Measurements from ENCODE around the gene URI1. TPM values are rescaled to one million over a fixed set of nuclear protein-coding genes. Genes with fewer than 3 reads are reported as not detected.

URI1 gene
- total and polyA plus RNA-seq, 4 donors, result 21.5 to 60.8 (median 32.5) TPM

GRCh38 chr19:29922972-29923371 is 19.1 kb upstream of the URI1 start:
- TF ChIP-seq, protein P1, sequence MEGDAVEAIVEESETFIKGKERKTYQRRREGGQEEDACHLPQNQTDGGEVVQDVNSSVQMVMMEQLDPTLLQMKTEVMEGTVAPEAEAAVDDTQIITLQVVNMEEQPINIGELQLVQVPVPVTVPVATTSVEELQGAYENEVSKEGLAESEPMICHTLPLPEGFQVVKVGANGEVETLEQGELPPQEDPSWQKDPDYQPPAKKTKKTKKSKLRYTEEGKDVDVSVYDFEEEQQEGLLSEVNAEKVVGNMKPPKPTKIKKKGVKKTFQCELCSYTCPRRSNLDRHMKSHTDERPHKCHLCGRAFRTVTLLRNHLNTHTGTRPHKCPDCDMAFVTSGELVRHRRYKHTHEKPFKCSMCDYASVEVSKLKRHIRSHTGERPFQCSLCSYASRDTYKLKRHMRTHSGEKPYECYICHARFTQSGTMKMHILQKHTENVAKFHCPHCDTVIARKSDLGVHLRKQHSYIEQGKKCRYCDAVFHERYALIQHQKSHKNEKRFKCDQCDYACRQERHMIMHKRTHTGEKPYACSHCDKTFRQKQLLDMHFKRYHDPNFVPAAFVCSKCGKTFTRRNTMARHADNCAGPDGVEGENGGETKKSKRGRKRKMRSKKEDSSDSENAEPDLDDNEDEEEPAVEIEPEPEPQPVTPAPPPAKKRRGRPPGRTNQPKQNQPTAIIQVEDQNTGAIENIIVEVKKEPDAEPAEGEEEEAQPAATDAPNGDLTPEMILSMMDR (IDR thresholded peaks at IDR 0.05; ENCODE audit: control extremely low read depth, extremely low read depth), result no peak
- Histone ChIP-seq H3K27ac (ENCODE audit: low read depth in 1 of 2, low read length in 1 of 2) (no peak overlapping the region), H3K4me3 (no peak overlapping the region), H3K9me3 (ENCODE audit: control insufficient read depth in 4 of 4, insufficient read depth in 3 of 4, low read length in 3 of 4) (peaks cover 0 to 5% (median 0%) of the 10 kb centered on the region in 4 donors), H3K36me3 (ENCODE audit: control insufficient read depth in 4 of 4, insufficient read depth in 4 of 4, low read length in 4 of 4) (no peaks in the 10 kb centered on the region), H3K4me1 (ENCODE audit: control insufficient read depth in 5 of 5, insufficient read depth in 5 of 5, low read length in 5 of 5) (no peaks in the 10 kb centered on the region), H3K9ac (ENCODE audit: insufficient read depth in 1 of 2, low read length in 2 of 2) (no peak overlapping the region), H3K27me3 (ENCODE audit: control insufficient read depth in 3 of 3, insufficient read depth in 3 of 3, low read length in 2 of 3) (peaks cover 0 to 4% (median 0%) of the 10 kb centered on the region in 3 donors)
- DNase-seq (no peak), ATAC-seq (ENCODE audit: insufficient read depth, low FRiP score) (no peak)
- 84 to 95% methylated on average over 4 of the region's 4 CpGs for WGBS, 2 donors

DNA sequence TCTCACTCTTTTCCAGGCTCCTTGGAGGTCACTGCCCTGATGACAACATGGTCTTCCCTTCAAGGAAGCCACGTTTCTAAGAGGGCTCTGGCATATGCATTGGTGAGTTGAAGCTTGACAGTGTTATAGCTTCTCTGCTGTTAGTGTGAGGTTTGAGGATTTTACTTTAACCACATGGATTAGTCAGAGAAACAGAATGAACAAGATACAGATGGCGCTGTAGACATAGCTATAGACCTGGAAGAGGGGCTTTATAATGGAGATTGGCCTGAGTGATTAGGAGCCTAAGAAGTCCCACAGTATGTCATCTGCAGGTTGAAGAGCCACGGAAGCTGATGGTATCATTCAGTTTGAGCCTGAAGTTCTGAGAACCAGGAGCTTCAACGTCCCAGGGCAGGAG is 18.4 kb upstream of the URI1 start:
- H3K9ac ChIP-seq (ENCODE audit: insufficient read depth in 1 of 2, low read length in 2 of 2), result no peak overlapping the region
- peaks cover 0 to 5% (median 0%) of the 10 kb centered on the region in 4 donors for H3K9me3 ChIP-seq (ENCODE audit: control insufficient read depth in 4 of 4, insufficient read depth in 3 of 4, low read length in 3 of 4)
- peaks cover 0 to 4% (median 0%) of the 10 kb centered on the region in 5 donors for H3K4me1 ChIP-seq (ENCODE audit: control insufficient read depth in 5 of 5, insufficient read depth in 5 of 5, low read length in 5 of 5)
- peaks cover 0 to 4% (median 0%) of the 10 kb centered on the region in 3 donors for H3K27me3 ChIP-seq (ENCODE audit: control insufficient read depth in 3 of 3, insufficient read depth in 3 of 3, low read length in 2 of 3)
- H3K36me3 ChIP-seq (ENCODE audit: control insufficient read depth in 4 of 4, insufficient read depth in 4 of 4, low read length in 4 of 4), result no peaks in the 10 kb centered on the region
- WGBS, 2 donors, result 76 to 83% methylated on average over 4 of the region's 4 CpGs
- ATAC-seq (ENCODE audit: insufficient read depth, low FRiP score) (no peak), DNase-seq (no peak)
- TF ChIP-seq, protein P1 (IDR thresholded peaks at IDR 0.05; ENCODE audit: control extremely low read depth, extremely low read depth), result no peak
- H3K4me3 ChIP-seq, result no peak overlapping the region
- no peak overlapping the region for H3K27ac ChIP-seq (ENCODE audit: low read depth in 1 of 2, low read length in 1 of 2)

- WGBS, 2 donors, result 38 to 56% methylated on average over 1 of the region's 1 CpG
- ATAC-seq (ENCODE audit: insufficient read depth, low FRiP score) (no peak), DNase-seq (no peak)
- Histone ChIP-seq H3K27ac (ENCODE audit: low read depth in 1 of 2, low read length in 1 of 2) (no peak overlapping the region), H3K9ac (ENCODE audit: insufficient read depth in 1 of 2, low read length in 2 of 2) (no peak overlapping the region), H3K36me3 (ENCODE audit: control insufficient read depth in 4 of 4, insufficient read depth in 4 of 4, low read length in 4 of 4) (no peaks in the 10 kb centered on the region), H3K9me3 (ENCODE audit: control insufficient read depth in 4 of 4, insufficient read depth in 3 of 4, low read length in 3 of 4) (peaks cover 0 to 5% (median 0%) of the 10 kb centered on the region in 4 donors), H3K27me3 (ENCODE audit: control insufficient read depth in 3 of 3, insufficient read depth in 3 of 3, low read length in 2 of 3) (no peaks in the 10 kb centered on the region), H3K4me1 (ENCODE audit: control insufficient read depth in 5 of 5, insufficient read depth in 5 of 5, low read length in 5 of 5) (peaks cover 0 to 4% (median 0%) of the 10 kb centered on the region in 5 donors), H3K4me3 (no peak overlapping the region)
- TF ChIP-seq, protein P1 (IDR thresholded peaks at IDR 0.05; ENCODE audit: control extremely low read depth, extremely low read depth), result no peak
Observed at GRCh38 chr19:29926031-29926430, 16.0 kb upstream of the URI1 start.

DNA sequence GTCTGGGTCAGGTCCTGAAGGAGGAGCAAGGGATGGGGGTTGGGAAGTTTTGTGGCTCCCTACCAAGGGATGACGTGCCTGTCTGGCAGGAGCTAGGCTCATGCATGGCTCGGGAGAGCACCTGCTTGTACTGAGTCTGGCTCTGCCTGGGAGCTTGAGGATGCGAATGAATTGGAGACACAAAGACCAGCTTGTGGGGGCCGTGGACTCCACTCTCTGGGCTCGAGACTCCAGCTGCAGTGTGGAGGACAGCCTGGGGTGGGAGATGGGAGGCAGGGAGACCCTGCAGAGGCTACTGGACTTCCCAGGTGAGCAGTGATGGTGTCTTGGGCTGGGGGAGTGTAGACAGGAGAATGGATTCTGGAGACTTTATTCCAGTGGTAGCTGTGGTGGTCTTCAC is 15.2 kb upstream of the URI1 start:
- no peak overlapping the region for H3K4me3 ChIP-seq
- WGBS, 2 donors, result 84 to 91% methylated on average over 5 of the region's 5 CpGs
- no peak for ATAC-seq (ENCODE audit: insufficient read depth, low FRiP score)

More for the DNA sequence above, 15.2 kb upstream of the URI1 start:
- Histone ChIP-seq H3K27me3 (ENCODE audit: control insufficient read depth in 3 of 3, insufficient read depth in 3 of 3, low read length in 2 of 3) (no peaks in the 10 kb centered on the region), H3K9me3 (ENCODE audit: control insufficient read depth in 4 of 4, insufficient read depth in 3 of 4, low read length in 3 of 4) (peaks cover 0 to 4% (median 0%) of the 10 kb centered on the region in 4 donors), H3K4me1 (ENCODE audit: control insufficient read depth in 5 of 5, insufficient read depth in 5 of 5, low read length in 5 of 5) (peaks cover 0 to 4% (median 0%) of the 10 kb centered on the region in 5 donors), H3K36me3 (ENCODE audit: control insufficient read depth in 4 of 4, insufficient read depth in 4 of 4, low read length in 4 of 4) (no peaks in the 10 kb centered on the region), H3K27ac (ENCODE audit: low read depth in 1 of 2, low read length in 1 of 2) (no peak overlapping the region), H3K9ac (ENCODE audit: insufficient read depth in 1 of 2, low read length in 2 of 2) (no peak overlapping the region)
- TF ChIP-seq, protein P1 (IDR thresholded peaks at IDR 0.05; ENCODE audit: control extremely low read depth, extremely low read depth), result no peak
- DNase-seq, result no peak
